Testis (tissue), 3 donors: Measurements from ENCODE around the gene ZNF655. TPM values are rescaled to one million over a fixed set of nuclear protein-coding genes. Genes with fewer than 3 reads are reported as not detected.

Source experiments
- DNase-seq: peaks from one replicate; pipeline ENCODE4 v3.0.0-alpha.2; 2019
- H3K27ac ChIP-seq, 2 donors: fragments of 200-600 bp; sonication (generic); one replicate each; pipeline ENCODE4 v1.5.1; 2019
- H3K27me3 ChIP-seq: fragments of 200-600 bp; sonication (generic); one replicate; pipeline ENCODE4 v1.5.1; 2019
- H3K36me3 ChIP-seq: fragments of 200-600 bp; sonication (generic); one replicate; pipeline ENCODE4 v1.5.1; 2017; ENCODE audit warnings: low read depth; ENCODE audit errors: missing control alignments
- H3K4me1 ChIP-seq: fragments of 200-600 bp; sonication (generic); one replicate; pipeline ENCODE4 v1.5.1; 2019
- H3K4me3 ChIP-seq, 2 donors: fragments of 200-600 bp; sonication (generic); one replicate each; pipeline ENCODE4 v1.5.1; 2017 to 2019
- H3K9me3 ChIP-seq: fragments of 200-600 bp; sonication (generic); one replicate; pipeline ENCODE4 v1.5.1; 2017
- POLR2A ChIP-seq: fragments of 450-650 bp; IDR thresholded peaks from one replicate; pipeline ENCODE4 v1.6.1; 2017; ENCODE audit warnings: antibody characterized with exemption, mild to moderate bottlenecking, moderate library complexity
- WGBS, 2 donors: methylation state at CpG; one replicate each; pipeline ENCODE4 v1.1.5; 2018; 5-methylcytosine and 5-hydroxymethylcytosine counted together
- intact Hi-C: fragments of 100-400 bp; cut with DNase I; formaldehyde crosslinking; loops from one replicate; pipeline ENCODE4 v1.15.1; 2023; ENCODE audit warnings: low total_unique reads
- polyA plus RNA-seq: library from polyadenylated mRNA; stranded (reverse); fragments of 350-450 nt; fragmentation: Illumina TruSeq; extraction: RNeasy Lipid Tissue Mini Kit (QIAGEN cat#74804); gene quantifications from one replicate; pipeline ENCODE4 v1.2.3, GENCODE V29; 2014; ENCODE audit warnings: low read depth, low replicate concordance; ENCODE audit not compliant: insufficient read depth
- total RNA-seq, 2 donors: library from RNA; depleted of rRNA; stranded (reverse); fragments of >200 nt; gene quantifications; one replicate each; pipeline ENCODE4 v1.2.3, GENCODE V29; 2016
- TF ChIP-seq, protein P1 (sequence below), 3 experiments: fragments of 450-650 bp in 2 of 3; fragments of 200-600 bp in 1 of 3; sonication (generic) in 1 of 3; IDR thresholded peaks; one replicate each; pipeline ENCODE4 v1.5.1; 2016 to 2019; ENCODE audit warnings: antibody characterized with exemption in 3 of 3, mild to moderate bottlenecking in 2 of 3, moderate library complexity in 1 of 3

ZNF655 gene
- total and polyA plus RNA-seq, 3 donors from 2014 or later = 45.9 to 149 (median 120) TPM

DNA sequence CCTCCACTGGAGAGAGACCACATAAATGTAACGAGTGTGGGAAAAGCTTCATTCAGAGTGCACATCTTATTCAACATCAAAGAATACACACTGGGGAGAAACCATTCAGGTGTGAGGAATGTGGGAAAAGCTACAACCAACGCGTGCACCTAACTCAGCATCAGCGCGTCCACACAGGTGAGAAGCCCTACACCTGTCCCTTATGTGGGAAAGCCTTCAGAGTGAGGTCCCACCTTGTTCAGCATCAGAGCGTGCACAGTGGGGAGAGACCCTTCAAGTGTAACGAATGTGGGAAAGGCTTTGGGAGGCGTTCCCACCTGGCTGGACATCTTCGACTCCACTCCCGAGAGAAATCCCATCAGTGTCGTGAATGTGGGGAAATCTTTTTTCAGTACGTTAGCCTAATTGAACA, 27.1 kb upstream of the ZNF655 start:
- no peak for TF ChIP-seq POLR2A
- TF ChIP-seq, protein P1, sequence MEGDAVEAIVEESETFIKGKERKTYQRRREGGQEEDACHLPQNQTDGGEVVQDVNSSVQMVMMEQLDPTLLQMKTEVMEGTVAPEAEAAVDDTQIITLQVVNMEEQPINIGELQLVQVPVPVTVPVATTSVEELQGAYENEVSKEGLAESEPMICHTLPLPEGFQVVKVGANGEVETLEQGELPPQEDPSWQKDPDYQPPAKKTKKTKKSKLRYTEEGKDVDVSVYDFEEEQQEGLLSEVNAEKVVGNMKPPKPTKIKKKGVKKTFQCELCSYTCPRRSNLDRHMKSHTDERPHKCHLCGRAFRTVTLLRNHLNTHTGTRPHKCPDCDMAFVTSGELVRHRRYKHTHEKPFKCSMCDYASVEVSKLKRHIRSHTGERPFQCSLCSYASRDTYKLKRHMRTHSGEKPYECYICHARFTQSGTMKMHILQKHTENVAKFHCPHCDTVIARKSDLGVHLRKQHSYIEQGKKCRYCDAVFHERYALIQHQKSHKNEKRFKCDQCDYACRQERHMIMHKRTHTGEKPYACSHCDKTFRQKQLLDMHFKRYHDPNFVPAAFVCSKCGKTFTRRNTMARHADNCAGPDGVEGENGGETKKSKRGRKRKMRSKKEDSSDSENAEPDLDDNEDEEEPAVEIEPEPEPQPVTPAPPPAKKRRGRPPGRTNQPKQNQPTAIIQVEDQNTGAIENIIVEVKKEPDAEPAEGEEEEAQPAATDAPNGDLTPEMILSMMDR (IDR thresholded peaks at IDR 0.05) = no peak
- WGBS, 2 donors = 95 to 96% methylated on average over 12 of the region's 12 CpGs
- Histone ChIP-seq H3K4me3 (no peak overlapping the region), H3K36me3 (no peaks in the 10 kb centered on the region), H3K4me1 (no peaks in the 10 kb centered on the region), H3K9me3 (no peaks in the 10 kb centered on the region), H3K27me3 (no peaks in the 10 kb centered on the region), H3K27ac (no peak overlapping the region)
- intact Hi-C loops = no loop called here
- DNase-seq = no peak

- 93 to 94% methylated on average over 2 of the region's 2 CpGs for WGBS, 2 donors
- H3K4me3 ChIP-seq = no peak overlapping the region
- H3K27ac ChIP-seq = no peak overlapping the region
- no peak for TF ChIP-seq POLR2A
- TF ChIP-seq, protein P1 (IDR thresholded peaks at IDR 0.05) = no peak
- H3K36me3 ChIP-seq = no peaks in the 10 kb centered on the region
- no peak for DNase-seq
- intact Hi-C loops = no loop called here
- no peaks in the 10 kb centered on the region for H3K27me3 ChIP-seq
- no peaks in the 10 kb centered on the region for H3K9me3 ChIP-seq
- H3K4me1 ChIP-seq = no peaks in the 10 kb centered on the region
Measured at GRCh38 chr7:99535667-99536066, 22.8 kb upstream of the ZNF655 start.

GRCh38 chr7:99539213-99539811, 19.1 kb upstream of the ZNF655 start:
- WGBS, 2 donors = 52 to 59% methylated on average over 7 of the region's 7 CpGs
- TF ChIP-seq POLR2A = no peak
- TF ChIP-seq, protein P1 (IDR thresholded peaks at IDR 0.05) = no peak
- intact Hi-C loops = no loop called here
- Histone ChIP-seq H3K4me1 (no peaks in the 10 kb centered on the region), H3K9me3 (no peaks in the 10 kb centered on the region), H3K4me3 (no peak overlapping the region), H3K27me3 (no peaks in the 10 kb centered on the region), H3K27ac (no peak overlapping the region), H3K36me3 (no peaks in the 10 kb centered on the region)
- DNase-seq = no peak

GRCh38 chr7:99540542-99540941, 17.9 kb upstream of the ZNF655 start:
- intact Hi-C loops = no loop called here
- H3K27me3 ChIP-seq = no peaks in the 10 kb centered on the region
- no peaks in the 10 kb centered on the region for H3K36me3 ChIP-seq
- H3K4me1 ChIP-seq = no peaks in the 10 kb centered on the region
- no peaks in the 10 kb centered on the region for H3K9me3 ChIP-seq
- H3K27ac ChIP-seq = no peak overlapping the region
- no peak for TF ChIP-seq POLR2A
- TF ChIP-seq, protein P1 (IDR thresholded peaks at IDR 0.05) = no peak
- 88 to 96% methylated on average over 5 of the region's 5 CpGs for WGBS, 2 donors
- DNase-seq = no peak
- no peak overlapping the region for H3K4me3 ChIP-seq

DNA sequence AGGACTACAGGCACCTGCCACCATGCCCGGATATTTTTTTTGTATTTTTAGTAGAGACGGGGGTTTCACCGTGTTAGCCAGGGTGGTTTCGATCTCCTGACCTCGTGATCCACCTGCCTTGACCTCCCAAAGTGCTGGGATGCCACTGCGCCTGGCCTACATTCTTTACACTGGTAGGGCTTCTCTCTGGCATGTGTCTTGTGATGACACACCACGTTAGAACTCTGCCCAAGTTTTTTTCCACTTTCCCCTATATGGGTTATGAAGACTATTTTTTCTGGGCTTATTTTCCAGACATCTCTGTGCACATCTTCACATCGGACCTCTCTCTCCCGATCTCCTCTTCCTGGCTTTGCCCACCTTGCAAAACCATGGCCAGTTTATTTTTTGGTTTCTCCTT, 17.2 kb upstream of the ZNF655 start:
- TF ChIP-seq POLR2A = no peak
- TF ChIP-seq, protein P1 (IDR thresholded peaks at IDR 0.05) = no peak
- DNase-seq = no peak
- H3K27me3 ChIP-seq = no peaks in the 10 kb centered on the region
- intact Hi-C loops = no loop called here
- 85 to 91% methylated on average over 9 of the region's 9 CpGs for WGBS, 2 donors
- no peaks in the 10 kb centered on the region for H3K9me3 ChIP-seq
- no peak overlapping the region for H3K27ac ChIP-seq
- H3K4me3 ChIP-seq = no peak overlapping the region
- H3K4me1 ChIP-seq = no peaks in the 10 kb centered on the region
- H3K36me3 ChIP-seq = no peaks in the 10 kb centered on the region
